GM10266 (cell line): ENCODE results near the gene PSMB2.

Source experiments
- DNase-seq: peaks from one replicate; pipeline ENCODE4 v3.0.0; 2012; ENCODE audit errors: extremely low spot score
- TF ChIP-seq, protein P1 (sequence below): IDR thresholded peaks from 2 replicates; pipeline ENCODE4 v1.5.1; 2012; ENCODE audit warnings: mild to moderate bottlenecking, low read depth; ENCODE audit not compliant: control insufficient read depth, insufficient read depth; ENCODE audit errors: missing control alignments

PSMB2 gene

GRCh38 chr1:35644204-35644603, 2.9 kb upstream of the PSMB2 start:
- DNase-seq = no peak
- TF ChIP-seq, protein P1, sequence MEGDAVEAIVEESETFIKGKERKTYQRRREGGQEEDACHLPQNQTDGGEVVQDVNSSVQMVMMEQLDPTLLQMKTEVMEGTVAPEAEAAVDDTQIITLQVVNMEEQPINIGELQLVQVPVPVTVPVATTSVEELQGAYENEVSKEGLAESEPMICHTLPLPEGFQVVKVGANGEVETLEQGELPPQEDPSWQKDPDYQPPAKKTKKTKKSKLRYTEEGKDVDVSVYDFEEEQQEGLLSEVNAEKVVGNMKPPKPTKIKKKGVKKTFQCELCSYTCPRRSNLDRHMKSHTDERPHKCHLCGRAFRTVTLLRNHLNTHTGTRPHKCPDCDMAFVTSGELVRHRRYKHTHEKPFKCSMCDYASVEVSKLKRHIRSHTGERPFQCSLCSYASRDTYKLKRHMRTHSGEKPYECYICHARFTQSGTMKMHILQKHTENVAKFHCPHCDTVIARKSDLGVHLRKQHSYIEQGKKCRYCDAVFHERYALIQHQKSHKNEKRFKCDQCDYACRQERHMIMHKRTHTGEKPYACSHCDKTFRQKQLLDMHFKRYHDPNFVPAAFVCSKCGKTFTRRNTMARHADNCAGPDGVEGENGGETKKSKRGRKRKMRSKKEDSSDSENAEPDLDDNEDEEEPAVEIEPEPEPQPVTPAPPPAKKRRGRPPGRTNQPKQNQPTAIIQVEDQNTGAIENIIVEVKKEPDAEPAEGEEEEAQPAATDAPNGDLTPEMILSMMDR = no peak

DNA sequence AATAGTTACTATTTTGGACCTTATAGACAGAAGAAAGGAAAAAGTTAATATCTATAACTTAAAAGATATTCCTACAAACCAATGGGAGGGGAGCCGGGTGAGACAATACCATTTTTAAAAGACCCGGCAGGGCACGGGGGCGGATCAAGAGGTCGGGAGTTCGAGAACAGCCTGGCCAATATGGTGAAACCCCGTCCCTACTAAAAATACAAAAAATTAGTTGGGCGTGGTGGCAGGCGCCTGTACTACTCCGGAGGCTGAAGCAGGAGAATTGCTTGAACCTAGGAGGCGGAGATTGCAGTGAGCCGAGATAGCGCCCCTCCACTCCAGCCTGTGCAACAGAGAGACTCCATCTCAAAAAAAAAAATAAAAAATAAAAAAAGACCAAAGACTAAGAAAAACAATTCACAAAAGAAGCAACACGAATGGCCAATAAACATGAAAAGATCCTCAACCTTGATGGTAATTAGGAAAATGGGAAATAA, 1.2 kb upstream of the PSMB2 start:
- TF ChIP-seq, protein P1 = no peak
- no peak for DNase-seq

DNA sequence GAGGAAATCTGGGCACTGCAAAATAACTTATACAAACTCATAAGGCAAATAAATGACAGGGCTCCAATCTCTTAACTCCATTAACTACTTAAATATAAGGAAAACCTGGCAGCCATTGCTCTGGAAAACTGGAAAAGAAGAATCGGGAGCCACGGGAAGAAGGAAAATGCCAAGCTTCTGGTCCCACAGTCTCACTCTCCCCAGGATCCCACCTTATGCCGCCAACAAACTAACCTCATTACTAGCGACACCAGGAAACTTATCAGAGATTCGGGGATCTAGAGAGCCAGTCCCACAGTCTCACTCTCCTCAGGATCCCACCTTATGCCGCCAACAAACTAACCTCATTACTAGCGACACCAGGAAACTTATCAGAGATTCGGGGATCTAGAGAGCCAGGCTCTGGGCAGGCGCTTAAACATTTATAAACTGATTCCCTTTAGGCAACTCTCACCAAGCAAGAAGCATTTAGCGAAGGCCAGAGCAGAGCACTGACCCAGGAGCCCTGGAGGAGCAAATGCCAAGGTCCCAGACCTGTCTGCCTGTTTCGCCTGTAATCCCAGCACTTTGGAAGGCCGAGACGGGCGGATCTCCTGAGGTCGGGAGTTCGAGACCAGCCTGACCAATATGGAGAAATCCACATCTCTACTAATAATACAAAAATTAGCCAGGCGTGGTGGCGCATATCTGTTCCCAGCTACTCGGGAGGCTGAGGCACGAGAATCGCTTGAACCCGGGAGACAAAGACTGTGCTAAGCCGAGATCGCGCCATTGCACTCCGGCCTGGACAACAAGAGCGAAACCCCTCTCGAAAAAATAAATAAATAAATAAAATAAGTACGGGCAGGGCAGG, 720 bp downstream of the PSMB2 start:
- TF ChIP-seq, protein P1 = no peak
- DNase-seq = no peak

DNA sequence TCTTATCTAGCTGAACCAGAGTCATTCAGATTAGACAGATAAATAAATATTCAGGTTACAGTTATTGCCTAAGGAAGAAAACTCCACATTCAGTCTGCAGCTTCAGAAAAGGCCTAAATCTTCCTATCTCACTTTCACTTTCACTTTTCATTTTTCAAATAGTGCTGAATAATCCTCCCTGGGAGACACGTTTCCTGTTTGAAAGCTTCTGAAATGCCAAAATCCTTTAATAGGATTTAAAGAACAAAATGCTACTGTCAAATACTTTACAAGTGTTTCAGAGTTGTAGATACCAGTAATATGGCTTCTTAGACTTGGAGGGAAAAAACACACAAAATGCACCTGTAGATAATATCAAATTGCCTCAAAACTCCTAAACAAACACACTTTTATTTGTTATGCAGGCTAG, 3.9 kb downstream of the PSMB2 start:
- peak; percentile 23 for DNase-seq
- TF ChIP-seq, protein P1 = no peak

DNA sequence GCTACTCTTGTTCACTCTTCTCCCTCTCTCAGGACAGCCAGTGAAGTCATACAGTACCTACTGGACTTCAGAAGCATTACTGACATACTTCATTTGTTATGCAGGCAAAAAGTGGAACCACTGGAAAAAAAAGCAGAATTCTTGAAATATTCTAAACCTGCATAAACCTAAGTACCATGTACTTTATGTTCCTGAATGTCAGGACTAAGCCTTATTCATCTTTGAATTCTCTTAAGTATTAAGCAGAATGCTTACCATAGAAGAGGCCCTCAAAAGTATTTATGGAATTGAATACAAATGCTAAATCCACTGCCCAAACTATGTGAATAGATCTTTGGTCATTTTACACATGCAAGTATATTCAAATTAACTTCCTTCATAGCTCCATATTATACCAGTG, 7.8 kb downstream of the PSMB2 start:
- TF ChIP-seq, protein P1 = no peak
- DNase-seq = no peak

GRCh38 chr1:35631396-35631795, 9.9 kb downstream of the PSMB2 start:
- TF ChIP-seq, protein P1 = no peak
- no peak for DNase-seq

DNA sequence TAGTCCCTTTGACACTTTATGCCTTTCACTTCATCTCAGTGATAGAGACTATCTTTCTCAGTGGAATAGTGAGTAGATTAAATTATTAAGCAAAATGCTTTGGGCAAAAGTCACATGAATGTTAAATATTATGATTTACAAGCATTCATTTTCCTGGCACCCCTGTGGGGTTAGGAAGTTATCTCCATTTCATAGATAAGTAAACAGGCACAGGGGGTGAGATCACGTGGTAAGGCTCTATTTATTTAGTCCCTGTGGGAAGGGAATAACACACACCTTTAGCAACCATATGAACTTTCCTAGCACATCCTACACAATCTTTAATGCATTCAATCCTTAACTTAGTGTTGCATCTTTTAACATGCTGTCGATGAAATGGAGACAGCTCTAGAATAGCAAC, 12.3 kb downstream of the PSMB2 start:
- TF ChIP-seq, protein P1 = no peak
- DNase-seq = no peak
